K562 (cell line): ENCODE data around the gene KHNYN. TPM values are rescaled to one million over a fixed set of nuclear protein-coding genes. Genes with fewer than 3 reads are reported as not detected.

Experiments used
- BCL6 ChIP-seq: fragments of 250-450 bp; sonication (Bioruptor Pico); IDR thresholded peaks from 2 replicates; pipeline ENCODE4 v1.4.0; 2020
- CBX8 ChIP-seq: fragments of 200-600 bp; sonication (generic); IDR thresholded peaks from 2 replicates; pipeline ENCODE4 v1.6.1; 2012; ENCODE audit warnings: borderline replicate concordance, mixed run types, low read depth, mild to moderate bottlenecking, moderate library complexity, mixed read lengths, low read length, control low read depth, inconsistent platforms; ENCODE audit not compliant: poor library complexity, severe bottlenecking; ENCODE audit errors: extremely low read depth
- CCAR2 ChIP-seq: fragments of 200-400 bp; formaldehyde crosslinking; IDR thresholded peaks from 2 replicates; pipeline ENCODE4 v1.6.1; 2017; ENCODE audit warnings: mild to moderate bottlenecking, low read depth, low read length
- DEAF1 ChIP-seq: fragments of 450-650 bp; formaldehyde crosslinking; IDR thresholded peaks from 2 replicates; pipeline ENCODE4 v1.4.0; 2020; ENCODE audit warnings: mild to moderate bottlenecking, moderate library complexity
- ELF1 ChIP-seq: fragments of 200-800 bp; sonication (Bioruptor generic); IDR thresholded peaks from 2 replicates; pipeline ENCODE4 v1.6.1; 2016; ENCODE audit warnings: missing genetic modification characterization, missing compliant biosample characterization
- ETV5 ChIP-seq: sonication (generic); formaldehyde crosslinking; IDR thresholded peaks from 2 replicates; pipeline ENCODE4 v1.4.0; 2020; ENCODE audit warnings: low read depth, mild to moderate bottlenecking, missing genetic modification reagents
- FOXJ2 ChIP-seq: fragments of 200-800 bp; sonication (Bioruptor generic); IDR thresholded peaks from 2 replicates; pipeline ENCODE4 v1.6.1; 2016; ENCODE audit warnings: missing genetic modification characterization, missing compliant biosample characterization
- GABPB1 ChIP-seq: sonication (generic); formaldehyde crosslinking; IDR thresholded peaks from 2 replicates; pipeline ENCODE4 v1.8.0; 2022; ENCODE audit warnings: mild to moderate bottlenecking, missing genetic modification reagents
- GATAD2B ChIP-seq: fragments of 450-650 bp; IDR thresholded peaks from 2 replicates; pipeline ENCODE4 v1.6.1; 2017; ENCODE audit warnings: mild to moderate bottlenecking, borderline replicate concordance
- HDAC3 ChIP-seq: fragments of 450-650 bp; IDR thresholded peaks from 2 replicates; pipeline ENCODE4 v1.6.1; 2018; ENCODE audit warnings: borderline replicate concordance, mild to moderate bottlenecking, moderate library complexity; ENCODE audit not compliant: partially characterized antibody
- HNRNPLL ChIP-seq: fragments of 200-400 bp; formaldehyde crosslinking; IDR thresholded peaks from 2 replicates; pipeline ENCODE4 v1.6.1; 2017; ENCODE audit warnings: low read length, low read depth, mild to moderate bottlenecking; ENCODE audit not compliant: poor library complexity, severe bottlenecking
- KAT7 ChIP-seq: sonication (generic); formaldehyde crosslinking; IDR thresholded peaks from 2 replicates; pipeline ENCODE4 v1.8.0; 2022; ENCODE audit warnings: missing genetic modification reagents, mild to moderate bottlenecking, borderline replicate concordance
- KLF6 ChIP-seq: fragments of 250-450 bp; sonication (Bioruptor Pico); IDR thresholded peaks from 2 replicates; pipeline ENCODE4 v1.4.0; 2020; ENCODE audit warnings: mild to moderate bottlenecking, moderate library complexity, borderline replicate concordance
- MED1 ChIP-seq: sonication (generic); formaldehyde crosslinking; IDR thresholded peaks from 2 replicates; pipeline ENCODE4 v1.8.1; 2023; ENCODE audit warnings: missing genetic modification reagents, borderline replicate concordance
- MXI1 ChIP-seq: IDR thresholded peaks from 2 replicates; pipeline ENCODE4 v1.6.1; 2011; ENCODE audit warnings: low read depth, mild to moderate bottlenecking, improper control_type of control experiment, low read length
- NONO ChIP-seq, 2 experiments: fragments of 200-400 bp in 1 of 2; fragments of 450-650 bp in 1 of 2; formaldehyde crosslinking in 1 of 2; IDR thresholded peaks; 2 replicates each; pipeline ENCODE4 v1.6.1; 2017; ENCODE audit warnings: low read depth in 2 of 2, mild to moderate bottlenecking in 2 of 2, moderate library complexity in 2 of 2, low read length in 1 of 2
- RUNX1 ChIP-seq: sonication (generic); IDR thresholded peaks from 2 replicates; pipeline ENCODE4 v1.6.1; 2016; ENCODE audit warnings: antibody characterized with exemption, low read depth
- SETDB1 ChIP-seq: IDR thresholded peaks from one replicate; pipeline ENCODE4 v1.6.1; 2012; ENCODE audit warnings: low read length, control low read depth, inconsistent platforms
- SNIP1 ChIP-seq: fragments of 450-650 bp; IDR thresholded peaks from 2 replicates; pipeline ENCODE4 v1.7.1; 2017; ENCODE audit warnings: low read depth, mild to moderate bottlenecking
- TOE1 ChIP-seq, 2 experiments: fragments of 450-650 bp in 1 of 2; sonication (generic) in 1 of 2; formaldehyde crosslinking in 1 of 2; IDR thresholded peaks; 2 replicates each; pipeline versions ENCODE4 v1.7.1 to v1.8.0; 2016 to 2022; ENCODE audit warnings: borderline replicate concordance in 2 of 2, mild to moderate bottlenecking in 2 of 2, antibody characterized with exemption in 1 of 2, inconsistent platforms in 1 of 2, low read depth in 1 of 2, missing genetic modification reagents in 1 of 2, moderate library complexity in 1 of 2
- ZNF143 ChIP-seq: sonication (generic); formaldehyde crosslinking; IDR thresholded peaks from 2 replicates; pipeline ENCODE4 v1.9.0; 2022; ENCODE audit warnings: mild to moderate bottlenecking, missing genetic modification reagents
- ZNF583 ChIP-seq: fragments of 250-450 bp; sonication (Bioruptor Pico); IDR thresholded peaks from 2 replicates; pipeline ENCODE4 v1.4.0; 2020
- ZNF707 ChIP-seq: fragments of 250-450 bp; sonication (Bioruptor Pico); conservative IDR thresholded peaks from 2 replicates; pipeline ENCODE4 v1.8.0; 2022; ENCODE audit warnings: inconsistent platforms, mild to moderate bottlenecking, moderate library complexity
- polyA plus RNA-seq, 8 experiments: library from polyadenylated mRNA; depleted of rRNA in 4 of 8; stranded (reverse) in 5 of 8; unstranded in 3 of 8; fragments of >200 nt; fragmentation: Nextera tagmentation in 2 of 8; fragmentation: Illumina TruSeq in 1 of 8; extraction: Ambion mirVana in 2 of 8; extraction: Trizol in 1 of 8; gene quantifications; 2 replicates each; pipeline versions ENCODE4 v1.2.1 to v1.2.3, GENCODE V29; 2011 to 2014; ENCODE audit warnings: inconsistent platforms in 1 of 8, missing spikeins in 1 of 8
- total RNA-seq, 7 experiments: library from RNA; depleted of rRNA in 6 of 7; stranded (reverse); fragments of >200 nt in 6 of 7; fragmentation: Illumina TruSeq in 2 of 7; extraction: Trizol in 2 of 7; gene quantifications; 2 replicates each; pipeline versions ENCODE4 v1.2.1 to v1.2.3, GENCODE V29; 2011 to 2021; ENCODE audit warnings: low replicate concordance in 1 of 7
- TF ChIP-seq, protein P1 (sequence below): fragments of 250-450 bp; sonication (Bioruptor Pico); IDR thresholded peaks from 2 replicates; pipeline ENCODE4 v1.8.0; 2021; ENCODE audit warnings: moderate library complexity, mild to moderate bottlenecking, inconsistent platforms
- TF ChIP-seq, protein P2 (sequence below): fragments of 250-450 bp; sonication (Bioruptor Pico); IDR thresholded peaks from 2 replicates; pipeline ENCODE4 v1.4.0; 2020; ENCODE audit warnings: mild to moderate bottlenecking

KHNYN gene
- total and polyA plus RNA-seq, 9 of the 15 experiments (the other 6 are each of a cell fraction or from before 2014, with no cell fraction given), result 0.76 to 26.0 (median 14.1) TPM

GRCh38 chr14:24442240-24443052 is 12.7 kb downstream of the KHNYN start, which contains the start of gene SDR39U1 (continued):
- no peak for TF ChIP-seq DEAF1 (CRISPR knock-in tag)
- TF ChIP-seq MXI1, result no peak
- TF ChIP-seq BCL6 (CRISPR knock-in tag), result no peak
- TF ChIP-seq SETDB1, result peak; percentile 68
- TF ChIP-seq TOE1 (IDR thresholded peaks at IDR 0.05; ENCODE audit: borderline replicate concordance), result peak; percentile 78; the same call in 1 of the 2 replicates
- 0 out of 2 replicates have a peak, but pooled peaks have one; percentile 64 for TF ChIP-seq TOE1 (CRISPR knock-in tag; IDR thresholded peaks at IDR 0.05; ENCODE audit: borderline replicate concordance, low read depth)
- no peak for TF ChIP-seq ZNF143
- TF ChIP-seq ZNF583 (CRISPR knock-in tag), result no peak
- no peak for TF ChIP-seq HDAC3
- TF ChIP-seq KLF6 (CRISPR knock-in tag), result no peak
- no peak for TF ChIP-seq SNIP1
- TF ChIP-seq ELF1 (tag), result peak; percentile 66
- no peak for TF ChIP-seq CBX8
- peak; percentile 42 for TF ChIP-seq HNRNPLL
- peak; percentile 76 for TF ChIP-seq FOXJ2 (tag)
- no peak for TF ChIP-seq KAT7
- no peak for TF ChIP-seq ZNF707 (CRISPR knock-in tag)
- TF ChIP-seq ETV5 (CRISPR knock-in tag), result peak; percentile 65; the same call in 1 of the 2 replicates
- TF ChIP-seq RUNX1, result no peak
- no peak for TF ChIP-seq NONO (IDR thresholded peaks at IDR 0.05; ENCODE audit: low read depth in 2 of 2, low read length in 1 of 2)
- TF ChIP-seq, protein P1, sequence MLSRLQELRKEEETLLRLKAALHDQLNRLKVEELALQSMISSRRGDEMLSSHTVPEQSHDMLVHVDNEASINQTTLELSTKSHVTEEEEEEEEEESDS (CRISPR knock-in tag), result no peak
- TF ChIP-seq, protein P2, sequence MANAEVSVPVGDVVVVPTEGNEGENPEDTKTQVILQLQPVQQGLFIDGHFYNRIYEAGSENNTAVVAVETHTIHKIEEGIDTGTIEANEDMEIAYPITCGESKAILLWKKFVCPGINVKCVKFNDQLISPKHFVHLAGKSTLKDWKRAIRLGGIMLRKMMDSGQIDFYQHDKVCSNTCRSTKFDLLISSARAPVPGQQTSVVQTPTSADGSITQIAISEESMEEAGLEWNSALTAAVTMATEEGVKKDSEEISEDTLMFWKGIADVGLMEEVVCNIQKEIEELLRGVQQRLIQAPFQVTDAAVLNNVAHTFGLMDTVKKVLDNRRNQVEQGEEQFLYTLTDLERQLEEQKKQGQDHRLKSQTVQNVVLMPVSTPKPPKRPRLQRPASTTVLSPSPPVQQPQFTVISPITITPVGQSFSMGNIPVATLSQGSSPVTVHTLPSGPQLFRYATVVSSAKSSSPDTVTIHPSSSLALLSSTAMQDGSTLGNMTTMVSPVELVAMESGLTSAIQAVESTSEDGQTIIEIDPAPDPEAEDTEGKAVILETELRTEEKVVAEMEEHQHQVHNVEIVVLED (CRISPR knock-in tag), result peak; percentile 77
- TF ChIP-seq GATAD2B, result no peak
- no peak for TF ChIP-seq MED1 (CRISPR knock-in tag)
- TF ChIP-seq CCAR2, result no peak
- TF ChIP-seq GABPB1 (CRISPR knock-in tag), result peak; percentile 96
